IMR-90 (cell line): ENCODE measurements around the gene KDELR1. TPM values are rescaled to one million over a fixed set of nuclear protein-coding genes. Genes with fewer than 3 reads are reported as not detected.
A peak's percentile ranks its signal among the peaks of the same experiment; 100 is the strongest.

Experiments
- ATAC-seq: fragments of 200-7000 bp; cut with Tn5 transposase; 2 replicates; pipeline ENCODE4 v1.9.1; 2020; ENCODE audit warnings: low read depth, mild to moderate bottlenecking, moderate library complexity
- BruUV-seq: library from RNA; stranded (reverse); fragments of 400-500 nt; replicated peaks from 2 replicates; lab custom pipeline; 2021; lab: Mats Ljungman, UMichigan
- CTCF ChIA-PET: fragments of 300-600 bp; formaldehyde crosslinking; extraction: SDS; loops from one replicate; lab custom pipeline; 2021; ENCODE audit warnings: antibody characterized with exemption; lab: Yijun Ruan, JAX
- POLR2A ChIA-PET: fragments of 300-600 bp; sonication (Branson Sonifier 250); formaldehyde crosslinking; loops from one replicate; lab custom pipeline; 2022; ENCODE audit warnings: antibody characterized with exemption; ENCODE audit not compliant: unreplicated experiment; lab: Charles Lee
- DNase-seq: peaks from one replicate; pipeline ENCODE4 v3.0.0; 2013
- H2AFZ ChIP-seq: replicated peaks from 2 replicates; pipeline ENCODE3; 2013; ENCODE audit warnings: low read length, mild to moderate bottlenecking; ENCODE audit not compliant: poor library complexity
- H2AK5ac ChIP-seq: 2 replicates; pipeline ENCODE4 v1.6.1; 2013; ENCODE audit warnings: low read depth, low read length, inconsistent platforms
- H2AK9ac ChIP-seq: replicated peaks from 2 replicates; pipeline ENCODE3; 2013; ENCODE audit warnings: mild to moderate bottlenecking, low read depth, low read length, moderate library complexity; ENCODE audit not compliant: poor library complexity
- H2BK120ac ChIP-seq: 2 replicates; pipeline ENCODE4 v1.6.1; 2013; ENCODE audit warnings: low read depth, low read length, inconsistent platforms
- H2BK15ac ChIP-seq: 3 replicates; pipeline ENCODE4 v1.6.1; 2013; ENCODE audit warnings: low read depth, low read length, inconsistent platforms
- H2BK20ac ChIP-seq: 2 replicates; pipeline ENCODE4 v1.6.1; 2013; ENCODE audit warnings: low read depth, mild to moderate bottlenecking, inconsistent platforms, low read length, moderate library complexity
- H2BK5ac ChIP-seq: 2 replicates; pipeline ENCODE4 v1.6.1; 2013; ENCODE audit warnings: mild to moderate bottlenecking, low read depth, low read length, inconsistent platforms; ENCODE audit not compliant: poor library complexity, severe bottlenecking
- H3K14ac ChIP-seq: replicated peaks from 2 replicates; pipeline ENCODE4 v1.6.1; 2013; ENCODE audit warnings: low read depth, low read length, inconsistent platforms
- H3K18ac ChIP-seq: 2 replicates; pipeline ENCODE4 v1.6.1; 2013; ENCODE audit warnings: low read depth, low read length, control low read depth
- H3K23ac ChIP-seq: 2 replicates; pipeline ENCODE4 v1.6.1; 2013; ENCODE audit warnings: low read depth, low read length, inconsistent platforms
- H3K27ac ChIP-seq: 2 replicates; pipeline ENCODE4 v1.5.1; 2013; ENCODE audit warnings: mild to moderate bottlenecking, control low read depth, low read length; ENCODE audit not compliant: insufficient read depth
- H3K27me3 ChIP-seq: 2 replicates; pipeline ENCODE4 v1.6.1; 2013; ENCODE audit warnings: low read length; ENCODE audit not compliant: control insufficient read depth, insufficient read depth
- H3K36me3 ChIP-seq: 2 replicates; pipeline ENCODE4 v1.6.1; 2013; ENCODE audit warnings: low read length, mixed read lengths; ENCODE audit not compliant: control insufficient read depth, insufficient read depth
- H3K4ac ChIP-seq: 2 replicates; pipeline ENCODE4 v1.6.1; 2013; ENCODE audit warnings: low read depth, low read length, inconsistent platforms
- H3K4me1 ChIP-seq: 2 replicates; pipeline ENCODE4 v1.6.1; 2013; ENCODE audit warnings: low read length, mixed read lengths; ENCODE audit not compliant: control insufficient read depth, insufficient read depth
- H3K4me2 ChIP-seq: 2 replicates; pipeline ENCODE4 v1.6.1; 2013; ENCODE audit warnings: low read depth, mild to moderate bottlenecking, control low read depth, low read length, moderate library complexity
- H3K4me3 ChIP-seq: 2 replicates; pipeline ENCODE4 v1.5.1; 2013; ENCODE audit warnings: low read depth, mild to moderate bottlenecking, control low read depth, low read length, moderate library complexity; ENCODE audit not compliant: insufficient read depth
- H3K56ac ChIP-seq: 2 replicates; pipeline ENCODE4 v1.6.1; 2013; ENCODE audit warnings: low read length, inconsistent platforms; ENCODE audit not compliant: insufficient read depth; ENCODE audit errors: extremely low read depth
- H3K79me1 ChIP-seq, 2 experiments: 2 replicates each; pipeline ENCODE4 v1.6.1; 2013; ENCODE audit warnings: low read length in 2 of 2, inconsistent platforms in 1 of 2, low read depth in 1 of 2
- H3K9ac ChIP-seq: 2 replicates; pipeline ENCODE4 v1.6.1; 2013; ENCODE audit warnings: low read depth, low read length, control low read depth
- H3K9me1 ChIP-seq: 2 replicates; pipeline ENCODE4 v1.6.1; 2013; ENCODE audit warnings: low read length, inconsistent platforms; ENCODE audit not compliant: insufficient read depth
- H3K9me3 ChIP-seq: 2 replicates; pipeline ENCODE4 v1.6.1; 2013; ENCODE audit warnings: low read length; ENCODE audit not compliant: control insufficient read depth, insufficient read depth
- H4K20me1 ChIP-seq: 2 replicates; pipeline ENCODE4 v1.6.1; 2013; ENCODE audit warnings: low read length, inconsistent platforms; ENCODE audit not compliant: insufficient read depth
- H4K5ac ChIP-seq: 2 replicates; pipeline ENCODE4 v1.6.1; 2013; ENCODE audit warnings: mild to moderate bottlenecking, low read depth, low read length, control low read depth
- H4K8ac ChIP-seq, 2 experiments: 2 replicates each; pipeline ENCODE4 v1.6.1; 2013; ENCODE audit warnings: low read depth in 2 of 2, low read length in 2 of 2, control low read depth in 1 of 2, inconsistent platforms in 1 of 2
- H4K91ac ChIP-seq: 2 replicates; pipeline ENCODE4 v1.6.1; 2013; ENCODE audit warnings: low read depth, low read length, inconsistent platforms; ENCODE audit not compliant: insufficient read depth
- BHLHE40 ChIP-seq: fragments of 150-350 bp; IDR thresholded peaks from 2 replicates; pipeline ENCODE4 v1.6.1; 2016; ENCODE audit warnings: mild to moderate bottlenecking, low read depth, low read length
- CEBPB ChIP-seq: IDR thresholded peaks from 2 replicates; pipeline ENCODE4 v1.6.1; 2012; ENCODE audit warnings: low read depth, low read length, improper control_type of control experiment
- CHD1 ChIP-seq: IDR thresholded peaks from 2 replicates; pipeline ENCODE4 v1.6.1; 2012; ENCODE audit warnings: low read depth, low read length, improper control_type of control experiment
- CTCF ChIP-seq: conservative IDR thresholded peaks from 2 replicates; pipeline ENCODE4 v1.5.1; 2012; ENCODE audit warnings: mild to moderate bottlenecking, low read depth, low read length, improper control_type of control experiment
- ELK1 ChIP-seq: fragments of 150-350 bp; IDR thresholded peaks from 2 replicates; pipeline ENCODE4 v1.6.1; 2016; ENCODE audit warnings: low read depth, mild to moderate bottlenecking, low read length, moderate library complexity, borderline replicate concordance
- FOS ChIP-seq: fragments of 150-350 bp; IDR thresholded peaks from 2 replicates; pipeline ENCODE4 v1.6.1; 2016; ENCODE audit warnings: low read depth, low read length
- MAFK ChIP-seq: IDR thresholded peaks from 2 replicates; pipeline ENCODE4 v1.6.1; 2012; ENCODE audit warnings: low read depth, low read length, improper control_type of control experiment
- MAZ ChIP-seq: IDR thresholded peaks from 2 replicates; pipeline ENCODE4 v1.6.1; 2012; ENCODE audit warnings: low read depth, mild to moderate bottlenecking, low read length, improper control_type of control experiment, moderate library complexity, borderline replicate concordance
- MXI1 ChIP-seq: IDR thresholded peaks from 2 replicates; pipeline ENCODE4 v1.6.1; 2012; ENCODE audit warnings: low read depth, mild to moderate bottlenecking, low read length, moderate library complexity, borderline replicate concordance
- NFE2L2 ChIP-seq: fragments of 150-350 bp; IDR thresholded peaks from 2 replicates; pipeline ENCODE4 v1.6.1; 2016; ENCODE audit warnings: low read depth, mild to moderate bottlenecking, low read length
- POLR2A ChIP-seq: IDR thresholded peaks from 2 replicates; pipeline ENCODE4 v1.6.1; 2012; ENCODE audit warnings: mild to moderate bottlenecking, low read depth, low read length
- RAD21 ChIP-seq: IDR thresholded peaks from 2 replicates; pipeline ENCODE4 v1.6.1; 2012; ENCODE audit warnings: low read length, improper control_type of control experiment
- RCOR1 ChIP-seq: IDR thresholded peaks from 2 replicates; pipeline ENCODE4 v1.6.1; 2012; ENCODE audit warnings: mild to moderate bottlenecking, low read length, improper control_type of control experiment; ENCODE audit not compliant: insufficient replicate concordance
- RFX5 ChIP-seq: IDR thresholded peaks from 2 replicates; pipeline ENCODE4 v1.8.0; 2012; ENCODE audit warnings: low read depth, mild to moderate bottlenecking, low read length, moderate library complexity
- SMC3 ChIP-seq: fragments of 150-350 bp; IDR thresholded peaks from 2 replicates; pipeline ENCODE4 v1.6.1; 2016; ENCODE audit warnings: low read depth, mild to moderate bottlenecking, antibody characterized with exemption, low read length, moderate library complexity
- USF2 ChIP-seq: fragments of 150-350 bp; IDR thresholded peaks from 2 replicates; pipeline ENCODE4 v1.6.1; 2017; ENCODE audit warnings: mild to moderate bottlenecking, antibody characterized with exemption, low read length, low read depth
- WGBS, 2 experiments: methylation state at CpG; one replicate each; pipeline versions ENCODE4 v1.1.5 to v1.1.7; 2013; ENCODE audit warnings: missing lambda C conversion rate in 2 of 2; ENCODE audit not compliant: insufficient read length in 1 of 2; ENCODE audit errors: extremely low coverage in 2 of 2; 5-methylcytosine and 5-hydroxymethylcytosine counted together
- dilution Hi-C: fragments of 300-500 bp; cut with HindIII; formaldehyde crosslinking; loops from one replicate; pipeline ENCODE4 v1.14.3; 2018; ENCODE audit warnings: low sequenced_read_pairs; ENCODE audit not compliant: unreplicated experiment
- in situ Hi-C: fragments of 300-500 bp; cut with MboI; formaldehyde crosslinking; loops from 3 replicates; pipeline ENCODE4 v1.14.3; 2019; ENCODE audit warnings: low sequenced_read_pairs, inconsistent platforms, mixed read lengths
- intact Hi-C: fragments of 100-400 bp; cut with micrococcal nuclease; formaldehyde crosslinking; loops from 2 replicates; pipeline ENCODE4 v1.10.0; 2022
- polyA plus RNA-seq, 3 experiments: library from polyadenylated mRNA; depleted of rRNA; stranded (reverse); fragments of >200 nt; gene quantifications; 2 replicates each; pipeline ENCODE4 v1.2.3, GENCODE V29; 2012; ENCODE audit warnings: low replicate concordance in 1 of 3
- total RNA-seq: library from RNA; depleted of rRNA; stranded (reverse); fragments of >200 nt; gene quantifications from 2 replicates; pipeline ENCODE4 v1.2.3, GENCODE V29; 2012

KDELR1 gene
- total and polyA plus RNA-seq, 2 of the 4 experiments (the other 2 are of a cell fraction): 58.8 to 180 TPM

GRCh38 chr19:48365602-48366001, 25.7 kb downstream of the KDELR1 start:
- WGBS, 2 experiments: no CpG with 5 or more reads among the region's 11 CpGs
- CTCF ChIA-PET: no interaction called here

More at GRCh38 chr19:48365602-48366001, 25.7 kb downstream of the KDELR1 start:
- POLR2A ChIA-PET: no interaction called here
- BruUV-seq: no TSS peak
- no peak overlapping the region for H3K18ac ChIP-seq
- no peaks in the 10 kb centered on the region; the same call in 1 of the 2 replicates for H3K27me3 ChIP-seq
- dilution Hi-C loops: no loop called here
- no peak for DNase-seq
- H4K8ac ChIP-seq: no peak overlapping the region
- TF ChIP-seq MAFK (no peak), SMC3 (no peak), USF2 (no peak), RFX5 (no peak), MXI1 (no peak), RAD21 (no peak), RCOR1 (no peak), FOS (no peak), BHLHE40 (no peak), CHD1 (no peak), ELK1 (no peak), POLR2A (no peak), NFE2L2 (no peak), MAZ (no peak), CEBPB (no peak), CTCF (no peak)
- intact Hi-C loops: no loop called here
- no peak overlapping the region for H2BK120ac ChIP-seq
- no peak overlapping the region for H3K4me2 ChIP-seq
- H3K79me1 ChIP-seq: peaks cover 0 to 7% of the 10 kb centered on the region in 2 experiments; a peak in 1 of 4 replicates
- no peak overlapping the region for H3K23ac ChIP-seq
- H2AK5ac ChIP-seq: no peak overlapping the region
- no peak overlapping the region for H3K9ac ChIP-seq
- H4K5ac ChIP-seq: no peak overlapping the region
- H2AFZ ChIP-seq: no peak overlapping the region
- H2BK20ac ChIP-seq: no peak overlapping the region
- no peak overlapping the region for H3K56ac ChIP-seq
- no peaks in the 10 kb centered on the region for H3K9me3 ChIP-seq
- peak overlapping the region; percentile 23 for H2AK9ac ChIP-seq
- no peak overlapping the region for H2BK15ac ChIP-seq
- H4K91ac ChIP-seq: no peak overlapping the region
- H3K4me3 ChIP-seq: no peak overlapping the region
- no peak overlapping the region for H2BK5ac ChIP-seq
- in situ Hi-C loops: no loop called here
- no peaks in the 10 kb centered on the region for H4K20me1 ChIP-seq
- no peaks in the 10 kb centered on the region for H3K36me3 ChIP-seq
- no peak for ATAC-seq
- no peaks in the 10 kb centered on the region for H3K4me1 ChIP-seq
- H3K14ac ChIP-seq: no peak overlapping the region
- no peaks in the 10 kb centered on the region; the same call in 1 of the 2 replicates for H3K9me1 ChIP-seq
- H3K27ac ChIP-seq: no peak overlapping the region
- H3K4ac ChIP-seq: no peak overlapping the region
